Stromal cell of bone marrow (primary cell): ENCODE results near the gene RSAD1.

Source experiments
- DNase-seq: peaks from one replicate; pipeline ENCODE4 v3.0.0-alpha.2; 2012; ENCODE audit warnings: low read depth

Gene RSAD1

DNA sequence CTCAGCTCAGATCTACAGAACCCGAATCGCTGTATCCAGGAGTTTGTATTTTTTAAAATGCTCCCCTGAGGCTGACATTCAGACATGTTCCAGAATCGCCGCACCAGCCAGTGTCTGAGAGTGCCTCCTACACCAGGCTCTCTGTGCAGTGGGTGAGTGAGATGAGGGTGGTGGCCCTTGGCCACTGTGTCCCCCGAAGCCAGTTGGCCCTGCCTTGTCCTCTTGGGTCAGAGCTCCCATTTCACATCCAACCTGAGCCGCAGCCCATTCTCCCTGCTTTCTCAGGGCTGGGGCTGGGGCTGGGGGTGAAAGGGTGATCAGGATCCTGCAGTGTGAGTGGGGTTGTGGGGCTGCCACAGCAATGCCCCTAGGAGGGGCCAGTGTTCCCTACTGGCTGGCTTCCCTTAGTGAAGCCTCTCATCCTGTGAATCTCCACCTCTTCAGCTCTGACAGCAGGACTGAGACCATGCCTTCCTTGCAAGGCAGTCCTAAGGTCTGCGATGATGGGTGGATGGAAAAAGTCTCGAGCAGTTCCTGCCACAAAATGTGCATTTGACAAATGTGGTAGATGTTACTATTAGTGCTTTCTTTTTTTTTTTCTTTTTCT is 16.7 kb downstream of the RSAD1 start:
- no peak for DNase-seq

DNA sequence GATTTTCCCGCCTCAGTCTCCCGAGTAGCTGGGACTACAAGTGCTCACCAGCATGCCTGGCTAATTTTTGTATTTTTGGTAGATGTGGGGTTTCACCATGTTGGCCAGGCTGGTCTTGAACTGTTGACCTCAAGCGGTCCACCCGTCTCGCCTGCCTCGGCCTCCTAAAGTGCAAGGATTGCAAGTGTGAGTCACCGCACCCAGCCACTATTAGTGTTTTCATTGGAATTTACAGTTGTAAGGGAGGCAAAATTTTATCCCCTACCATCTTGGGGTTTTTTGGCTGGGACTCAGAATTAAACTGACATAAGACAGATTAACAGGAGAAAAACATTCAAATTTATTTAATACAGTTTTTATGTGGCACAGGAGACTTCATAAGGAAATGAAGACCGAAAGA is 17.3 kb downstream of the RSAD1 start:
- DNase-seq, result no peak

DNA sequence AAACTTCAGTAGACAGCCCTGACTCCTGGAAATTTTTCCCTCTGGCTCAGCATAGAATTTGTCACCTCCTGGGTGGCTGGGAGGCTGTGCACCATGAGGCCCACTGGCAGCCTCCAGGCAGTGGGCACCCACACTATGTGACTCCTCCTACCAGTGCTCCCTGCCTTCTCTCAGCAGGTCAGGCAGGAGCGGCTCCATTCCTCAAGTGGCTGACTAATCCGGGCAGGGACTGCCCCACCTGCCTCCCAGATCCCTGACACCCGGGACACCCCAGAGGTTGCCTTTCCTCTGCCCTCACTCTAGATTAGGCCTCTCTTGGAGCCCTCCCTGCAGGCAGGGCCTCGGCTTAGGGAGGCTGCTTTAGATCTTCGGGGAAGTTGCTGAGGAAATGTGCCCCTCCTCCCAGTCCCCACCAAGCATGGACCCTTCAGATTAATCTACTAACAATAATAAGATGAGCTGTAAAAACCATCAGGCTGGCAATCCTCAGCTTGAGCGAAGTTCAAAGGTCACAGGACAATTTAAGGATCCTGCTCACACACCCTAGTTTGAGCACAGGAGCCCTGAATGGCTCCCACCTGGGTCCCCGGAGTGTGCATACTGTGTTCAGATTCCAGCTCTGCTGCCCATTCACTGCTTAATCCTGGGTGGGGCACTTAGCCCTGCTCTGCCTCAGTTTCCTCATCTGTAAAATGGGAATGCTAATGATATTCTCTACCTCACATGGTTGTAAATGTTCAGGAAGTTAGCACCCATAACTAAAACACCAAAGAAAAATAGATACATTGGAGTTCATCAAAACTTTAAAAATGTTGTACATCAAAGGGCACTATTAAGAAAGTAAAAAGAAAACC is 19.6 kb downstream of the RSAD1 start:
- no peak for DNase-seq

- DNase-seq, result no peak
These were observed 20.6 kb downstream of the RSAD1 start for GRCh38 chr17:50499270-50499669.

- no peak for DNase-seq
These were observed 21.1 kb downstream of the RSAD1 start for GRCh38 chr17:50499721-50500120.

DNA sequence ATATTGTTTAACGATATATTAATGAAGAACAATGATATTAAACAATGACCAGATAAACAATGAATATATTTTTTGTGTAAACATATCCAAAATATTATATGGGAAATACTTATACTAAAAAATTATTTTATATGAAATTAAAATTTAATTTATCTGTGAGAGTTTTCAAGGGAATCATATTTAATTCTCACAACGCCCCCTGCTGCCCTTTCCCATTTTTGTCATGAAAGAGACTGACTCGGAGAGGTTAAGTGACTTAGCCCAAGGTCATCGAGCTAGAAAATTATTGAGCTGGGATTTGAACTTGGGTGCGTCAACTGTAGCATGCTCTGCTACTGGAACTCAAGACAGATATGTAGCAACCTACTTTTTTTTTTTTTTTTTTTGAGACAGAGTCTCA is 22.4 kb downstream of the RSAD1 start:
- no peak for DNase-seq

DNA sequence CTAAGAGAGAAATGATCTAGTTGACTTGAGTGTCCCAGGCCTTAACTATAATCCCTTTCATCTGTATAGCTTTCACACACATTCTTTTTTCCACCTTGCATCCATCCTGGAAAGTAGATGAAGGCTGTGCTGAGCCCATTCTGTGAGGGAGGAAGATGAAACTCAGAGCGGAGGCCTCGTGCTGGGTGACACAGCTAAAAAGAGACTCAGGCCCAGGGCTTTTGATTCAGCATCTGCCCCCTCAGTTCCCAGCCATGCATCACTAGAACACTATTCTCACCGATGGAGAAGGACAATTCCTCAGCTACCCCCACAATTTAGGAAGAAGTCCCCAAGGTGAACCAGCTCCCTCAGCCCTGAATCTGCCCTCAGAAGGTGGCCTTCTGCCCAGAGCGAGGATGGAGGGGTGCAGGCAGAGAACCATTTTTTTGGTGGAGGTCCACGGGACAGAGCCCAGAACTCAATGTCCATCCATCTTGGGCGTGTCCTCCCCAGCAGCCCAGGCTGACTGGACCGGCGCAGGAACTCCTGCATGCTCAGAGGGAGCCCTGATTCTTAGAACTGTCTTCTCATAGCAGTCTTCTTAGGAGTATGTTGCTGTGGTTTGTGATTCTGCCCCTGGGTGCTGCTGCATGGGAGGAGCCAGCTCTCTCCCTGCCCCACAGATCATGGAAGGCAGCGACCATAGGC is 23.8 kb downstream of the RSAD1 start:
- DNase-seq, result no peak

DNA sequence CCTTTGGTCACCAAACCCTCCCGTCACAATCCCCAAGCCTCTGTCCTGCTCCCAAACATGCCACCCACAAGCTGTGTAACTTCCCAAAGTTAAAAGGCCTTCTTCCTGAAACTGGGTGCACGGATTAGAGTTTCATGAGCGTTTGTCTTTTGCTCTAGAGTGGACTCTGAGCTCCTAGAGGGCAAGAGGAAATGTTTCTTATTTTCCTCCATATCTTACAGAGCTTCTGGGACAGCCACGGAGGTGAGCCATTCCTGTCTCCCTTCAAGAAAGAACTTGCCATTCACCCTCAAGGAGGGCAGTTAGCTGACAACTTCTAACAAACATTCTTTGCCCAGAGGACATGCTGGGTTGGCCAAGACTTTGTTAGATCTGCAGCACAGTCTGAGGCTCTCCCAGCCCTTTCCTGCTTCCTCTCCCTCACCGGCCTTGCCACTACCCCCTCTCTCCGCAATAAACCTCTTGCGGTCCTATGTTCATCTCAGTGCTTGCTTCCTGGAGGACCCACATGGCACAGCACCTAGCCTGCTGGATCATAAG is 27.0 kb downstream of the RSAD1 start:
- DNase-seq, result no peak

DNA sequence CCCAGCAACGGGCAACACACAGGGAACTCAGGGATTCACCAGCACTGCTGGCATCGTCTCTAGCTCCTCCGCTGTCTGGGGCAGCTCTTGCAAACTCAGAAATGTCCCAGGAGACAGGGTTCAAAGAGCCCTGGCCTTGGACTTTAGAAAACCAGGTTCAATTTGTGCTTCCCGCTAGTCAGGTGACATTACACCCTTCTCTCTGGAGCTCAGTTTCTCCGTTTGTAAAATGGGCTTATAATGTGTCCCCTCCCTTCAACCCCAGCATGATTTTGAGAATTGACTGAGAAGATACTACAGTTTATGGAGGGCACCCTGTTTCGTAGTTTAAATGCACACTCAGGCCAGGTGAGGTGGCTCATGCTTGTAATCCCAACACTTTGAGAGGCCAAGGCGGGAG is 27.6 kb downstream of the RSAD1 start:
- DNase-seq, result no peak

DNA sequence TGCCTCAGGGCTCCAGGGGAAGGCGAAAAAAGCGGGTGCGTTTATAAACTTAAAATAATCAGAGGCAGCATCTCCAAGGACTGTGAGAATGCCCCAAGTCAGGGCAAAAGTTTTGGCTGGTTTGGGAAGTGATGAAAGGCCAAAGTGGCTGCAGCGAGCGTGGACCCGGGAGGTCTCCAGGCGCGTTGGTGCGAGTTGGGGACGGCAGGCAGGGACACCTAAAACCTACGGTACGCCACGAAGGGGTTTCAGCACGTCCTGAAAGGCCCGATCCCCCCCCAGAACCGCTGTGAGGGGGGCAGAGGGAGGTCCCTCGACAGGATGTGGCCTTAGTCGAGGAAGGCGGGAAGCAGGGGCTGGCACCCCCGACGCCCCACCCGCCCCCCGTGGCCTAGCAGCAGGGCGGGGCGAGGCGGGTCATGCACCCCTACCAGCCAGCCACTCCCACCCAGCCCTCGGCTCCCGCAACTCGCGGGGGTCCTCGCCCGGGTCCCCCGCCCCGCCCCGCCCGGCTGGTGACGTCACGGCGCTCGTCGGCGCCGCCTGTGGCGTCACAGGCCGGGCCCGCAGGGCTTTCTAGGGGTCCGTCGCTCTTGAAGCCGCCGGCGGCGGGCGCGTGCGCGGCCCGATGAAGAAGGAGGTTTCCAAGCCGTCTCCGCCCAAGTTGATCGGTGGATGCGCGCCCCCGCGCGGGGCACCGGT is 29.4 kb downstream of the RSAD1 start, which contains the start of gene MYCBPAP:
TSS of gene MYCBPAP (plus strand) at position 569 of the 702 bp plus-strand sequence. CDS start 236 bp downstream, outside the sequence.
- peak; percentile 74 for DNase-seq

DNA sequence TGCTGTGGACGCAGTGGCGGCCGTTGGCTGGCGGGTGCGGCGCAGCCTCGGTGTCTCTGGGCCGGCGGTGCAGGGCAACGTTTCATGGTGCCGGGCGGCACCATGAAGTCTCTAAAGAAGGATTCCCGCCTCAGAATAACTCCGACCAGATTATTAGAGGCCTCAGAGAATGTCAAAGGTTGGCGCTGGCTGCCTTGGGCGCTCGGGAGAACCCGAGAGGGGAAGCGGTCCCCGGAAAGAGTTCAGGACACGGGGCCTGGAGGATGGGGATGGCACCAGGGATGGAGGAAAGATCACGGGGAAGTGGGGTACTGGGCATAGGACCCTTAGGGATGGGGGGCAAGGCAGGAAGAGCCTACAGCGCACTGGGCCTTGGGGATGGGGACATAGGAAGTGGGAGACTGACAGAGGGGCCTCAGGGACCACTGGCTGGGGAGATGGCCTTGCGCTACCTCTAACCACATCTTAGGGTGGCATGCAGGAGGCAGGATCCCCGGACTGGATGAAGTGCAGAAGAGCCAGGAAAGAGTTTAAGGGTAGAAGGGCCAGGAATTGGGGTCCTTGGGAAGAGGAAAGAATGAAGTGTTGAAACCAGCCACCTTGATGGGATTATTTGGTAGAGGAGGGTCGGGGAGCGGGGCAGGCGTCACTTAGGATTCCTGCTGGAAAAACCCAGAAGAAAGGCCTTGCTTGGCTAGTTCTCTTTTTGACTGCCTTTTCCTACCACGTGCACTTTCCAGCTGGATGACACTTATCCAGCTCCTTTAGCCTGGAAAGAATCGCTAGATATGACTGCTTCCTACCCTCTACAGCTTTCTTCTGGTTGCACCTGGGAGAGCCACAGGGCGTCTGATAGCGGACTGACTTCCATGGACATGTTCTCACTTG is 30.2 kb downstream of the RSAD1 start:
- DNase-seq, result no peak

DNA sequence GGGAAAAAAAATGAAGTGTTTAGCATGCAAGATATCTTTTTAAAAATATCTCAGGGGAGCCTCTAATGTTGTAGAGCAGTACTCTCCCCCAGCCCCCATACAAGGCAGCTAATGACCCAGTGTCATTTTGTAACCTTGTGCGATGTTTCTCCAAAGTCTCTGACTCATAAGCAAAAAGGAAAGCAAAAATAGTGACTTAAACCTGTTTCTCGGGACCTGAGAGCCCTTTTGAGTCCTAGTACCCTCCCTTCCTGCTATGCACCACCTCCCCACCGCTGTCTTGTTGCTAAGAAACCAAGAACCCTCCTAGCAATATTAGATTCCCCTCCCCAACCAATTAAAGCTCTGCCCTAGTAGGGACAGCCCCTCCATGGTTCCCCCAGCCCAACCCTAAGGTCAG is 32.4 kb downstream of the RSAD1 start:
- no peak for DNase-seq

- no peak for DNase-seq
These were observed 34.8 kb downstream of the RSAD1 start for GRCh38 chr17:50513495-50513894.

DNA sequence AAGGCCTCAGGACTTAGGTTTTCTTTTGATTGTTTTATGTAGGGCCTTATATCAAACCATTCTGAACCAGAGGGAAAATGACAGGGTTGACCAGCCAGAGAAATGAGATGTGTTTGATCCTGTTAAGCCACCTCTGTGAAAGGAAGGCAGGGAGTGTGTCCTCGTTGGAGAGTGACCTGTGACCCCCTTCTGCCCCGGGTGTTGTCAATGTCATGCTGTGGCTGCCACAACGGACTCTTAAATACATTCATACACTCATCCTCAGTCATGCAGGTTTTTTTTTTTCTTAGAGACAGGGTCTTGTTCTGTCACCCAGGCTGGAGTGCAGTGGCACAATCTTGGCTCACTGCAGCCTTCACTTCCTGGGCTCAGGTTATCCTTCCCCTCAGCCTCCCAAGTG is 35.7 kb downstream of the RSAD1 start:
- DNase-seq, result no peak

DNA sequence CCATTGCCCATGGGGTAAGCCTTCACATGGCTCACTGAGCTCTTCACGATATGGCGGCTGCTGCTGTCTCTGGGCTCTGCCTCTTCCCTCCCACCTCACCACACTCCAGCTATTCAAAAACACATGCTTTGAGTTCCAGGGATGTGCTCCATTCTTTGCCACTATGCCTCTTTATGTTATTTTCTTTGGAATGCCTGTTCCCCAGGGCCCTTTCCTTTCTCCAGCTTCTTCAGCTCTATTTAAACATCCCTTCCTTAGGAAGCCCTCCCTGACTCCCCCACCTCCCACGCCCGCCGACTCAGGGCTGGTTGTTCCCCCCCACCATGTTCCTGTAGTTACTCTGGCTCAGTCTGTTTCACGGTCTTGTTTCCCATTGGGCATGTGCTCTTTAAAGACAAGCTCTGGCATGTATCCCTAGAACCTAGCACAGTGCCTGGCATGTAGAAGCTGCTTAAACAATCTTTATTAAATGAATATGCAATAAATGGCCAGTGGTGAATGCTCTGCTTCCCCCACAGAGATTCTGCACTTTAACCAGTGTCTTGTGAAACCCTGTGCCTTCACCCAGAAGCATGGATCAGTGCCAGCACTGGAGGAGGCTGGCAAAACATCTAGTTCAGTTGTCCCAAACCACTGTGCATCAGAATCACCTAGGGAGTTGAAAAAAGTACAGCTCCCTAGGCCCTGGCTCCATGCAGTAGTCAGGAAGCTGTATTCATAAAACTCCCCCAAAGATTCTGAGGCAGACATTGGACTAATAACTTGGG is 36.5 kb downstream of the RSAD1 start:
- DNase-seq, result peak; percentile 52

- DNase-seq, result no peak
These were observed 38.4 kb downstream of the RSAD1 start for GRCh38 chr17:50517011-50517410.

DNA sequence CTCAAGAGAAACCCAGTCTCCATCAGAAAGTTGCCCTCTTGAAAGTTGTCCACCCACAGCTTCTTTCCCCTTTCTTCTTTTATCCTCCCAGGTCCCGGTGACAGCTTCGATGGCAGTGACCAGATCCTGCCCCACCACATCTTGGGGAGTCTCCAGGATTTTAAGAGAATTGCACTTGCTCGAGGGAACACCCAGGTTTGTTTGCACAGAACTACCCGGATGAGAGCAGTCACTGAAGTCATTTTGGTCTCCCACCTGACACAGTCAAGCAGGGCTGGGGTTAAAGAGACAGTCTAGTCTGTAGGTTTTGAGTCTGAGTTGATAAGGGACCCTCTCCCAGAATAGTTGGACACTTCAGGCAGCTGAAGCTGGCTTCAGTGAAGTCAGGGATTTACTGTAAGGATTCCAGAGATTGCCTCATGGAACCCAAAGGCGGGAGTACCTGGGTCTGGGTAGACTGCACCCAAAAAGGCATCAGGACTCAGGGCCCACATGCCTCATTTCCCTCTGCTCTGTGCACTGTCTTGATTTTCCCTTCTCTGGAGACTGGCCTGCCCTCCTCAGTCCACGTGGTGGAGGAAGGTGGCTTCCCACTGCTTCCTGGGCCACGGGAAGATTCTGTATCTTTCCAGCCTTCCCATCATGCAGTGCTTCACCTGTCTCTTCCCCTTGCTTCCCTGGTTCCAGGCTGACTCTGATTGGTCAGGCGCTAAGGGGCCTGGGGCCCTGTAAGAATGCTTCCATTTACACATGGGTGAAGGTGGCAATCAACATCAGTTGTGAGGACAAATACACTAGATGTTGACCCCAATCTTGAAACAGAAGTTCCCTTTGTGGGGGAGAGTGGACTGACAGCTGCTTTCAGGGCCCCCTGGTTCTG is 39.1 kb downstream of the RSAD1 start:
- DNase-seq, result no peak

GRCh38 chr17:50518384-50519023 is 39.8 kb downstream of the RSAD1 start:
- DNase-seq, result no peak
